ENCODE data around the gene STIM1.

The STIM1 gene

DNA sequence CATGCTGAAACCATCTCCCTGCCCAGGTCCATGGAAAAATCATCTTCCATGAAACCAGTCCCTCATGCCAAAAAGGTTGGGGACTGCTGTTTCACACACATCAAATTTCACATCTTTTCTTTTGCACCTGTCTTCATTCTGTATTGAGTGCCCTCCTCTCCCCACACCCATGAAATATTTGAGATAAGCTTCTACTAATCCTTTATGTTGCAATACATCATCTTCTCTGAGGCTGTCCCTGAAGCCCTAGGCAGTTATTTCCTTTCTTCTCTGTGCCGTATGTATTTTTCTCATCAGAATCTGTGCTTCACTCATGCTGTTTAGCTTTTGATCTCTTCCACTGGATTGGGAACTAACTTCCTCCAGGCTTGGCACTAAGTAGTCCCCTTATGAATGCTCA lies 199.2 kb downstream of the STIM1 start:
- TF ChIP-seq CTCF (conservative IDR thresholded peaks at IDR 0.05; ENCODE audit: low read depth), result no peak
- POLR2A ChIA-PET (ENCODE audit: low non-redundant PET), result no interaction called here
- DNase-seq (ENCODE audit: low spot score), result no peak
- CTCF ChIA-PET, result interaction anchor here (0.6 to 1.3 kb wide), 2 partner anchors 199 to 726 kb away, joined by 3 to 7 read pairs; partner anchors contain the start of gene STIM1
- no peak overlapping the region for H3K27ac ChIP-seq

DNA sequence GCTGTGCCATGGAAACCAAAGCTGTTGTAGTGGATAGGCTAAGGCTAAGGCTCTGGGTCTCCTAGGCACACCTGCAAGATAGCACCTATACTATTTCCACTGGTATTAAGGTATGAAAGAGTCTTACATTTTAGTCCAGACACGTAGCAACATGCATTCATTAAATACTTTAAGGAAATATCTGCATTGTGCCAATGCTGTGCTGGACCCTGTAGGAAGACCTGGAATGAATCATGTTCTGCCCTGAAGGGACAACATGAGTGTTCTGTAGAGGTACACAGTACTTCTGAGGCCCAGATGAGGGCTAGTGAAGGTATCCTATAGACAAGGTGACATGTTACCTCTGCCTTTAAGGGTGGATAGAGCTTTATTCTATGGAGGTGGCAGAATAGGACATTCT lies 204.0 kb downstream of the STIM1 start:
- H3K27ac ChIP-seq, result no peak overlapping the region
- ChIA-PET POLR2A (ENCODE audit: low non-redundant PET) (no interaction called here), CTCF (interaction anchor here (1.0 kb wide), 1 partner anchor 205 kb away, joined by 4 read pairs; the partner anchor contains the start of gene STIM1)
- DNase-seq (ENCODE audit: low spot score), result peak; percentile 56
- TF ChIP-seq CTCF (conservative IDR thresholded peaks at IDR 0.05; ENCODE audit: low read depth), result no peak

DNA sequence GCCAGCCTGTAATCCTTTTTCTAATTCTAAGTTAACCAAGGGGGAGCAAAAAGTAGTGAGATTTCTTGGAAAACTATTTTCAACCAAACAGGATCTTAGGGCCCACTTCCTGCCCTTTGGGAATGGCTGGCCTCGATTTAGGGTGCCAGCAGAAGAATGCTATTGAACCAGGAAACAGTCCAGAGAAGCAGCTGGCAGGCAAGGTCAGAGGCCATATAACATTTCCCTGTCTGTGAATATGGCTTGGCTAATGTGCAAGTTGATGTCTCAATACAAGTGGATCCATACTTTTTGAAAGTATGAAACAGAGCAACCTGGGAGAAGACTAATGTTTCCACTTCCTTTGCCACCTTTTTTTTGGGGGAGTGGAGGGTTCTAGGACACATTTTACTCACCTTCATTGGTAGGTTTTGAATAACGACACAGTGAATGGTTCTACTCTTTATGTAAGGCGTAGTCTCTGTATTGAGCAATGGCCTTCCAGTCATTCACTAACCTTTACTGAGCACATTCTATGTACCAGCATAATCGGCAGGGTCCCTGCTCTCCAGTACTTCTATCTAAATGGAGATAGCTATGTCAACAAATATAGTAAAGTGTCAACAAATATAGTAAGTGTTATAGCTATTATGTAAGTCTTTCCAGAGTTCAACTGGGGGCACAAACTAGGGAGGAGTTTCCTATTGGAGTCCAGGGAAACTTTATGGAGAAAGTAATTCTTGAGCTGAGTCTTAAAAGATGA lies 204.9 kb downstream of the STIM1 start:
- H3K27ac ChIP-seq, result no peak overlapping the region
- no peak for TF ChIP-seq CTCF (conservative IDR thresholded peaks at IDR 0.05; ENCODE audit: low read depth)
- POLR2A ChIA-PET (ENCODE audit: low non-redundant PET), result no interaction called here
- CTCF ChIA-PET, result interaction anchor here (1.0 kb wide), 2 partner anchors 13 to 205 kb away, joined by 3 to 4 read pairs; partner anchors contain the start of gene STIM1
- DNase-seq (ENCODE audit: low spot score), result no peak

DNA sequence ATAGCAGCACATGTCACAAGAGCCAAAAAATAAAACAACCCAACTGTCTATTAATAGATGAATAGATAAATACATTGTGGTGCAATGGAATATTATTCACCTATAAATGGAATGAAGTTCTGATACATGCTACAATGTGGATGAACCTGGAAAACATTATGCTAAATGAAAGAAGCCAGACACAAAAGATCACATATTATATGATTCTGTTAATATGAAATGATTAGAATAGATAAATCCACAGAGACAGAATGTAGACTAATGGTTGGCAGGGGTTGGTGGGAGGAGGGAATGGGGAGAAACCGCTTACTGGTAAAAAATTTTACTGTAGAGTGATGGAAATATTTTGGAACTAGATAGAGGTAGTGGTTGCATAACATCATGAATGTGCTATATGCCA lies 206.2 kb downstream of the STIM1 start:
- H3K27ac ChIP-seq, result no peak overlapping the region
- ChIA-PET CTCF (interaction anchor here (0.6 kb wide), 1 partner anchor 207 kb away, joined by 3 read pairs; no protein-coding TSS in a partner anchor), POLR2A (ENCODE audit: low non-redundant PET) (no interaction called here)
- DNase-seq (ENCODE audit: low spot score), result no peak
- no peak for TF ChIP-seq CTCF (conservative IDR thresholded peaks at IDR 0.05; ENCODE audit: low read depth)

GRCh38 chr11:4063348-4063747 lies 207.9 kb downstream of the STIM1 start:
- H3K27ac ChIP-seq, result no peak overlapping the region
- no peak for DNase-seq (ENCODE audit: low spot score)
- CTCF ChIA-PET, result interaction anchor here (0.6 to 2.0 kb wide), 3 partner anchors 10 to 327 kb away, joined by 3 to 13 read pairs (median 3); partner anchors contain the start of gene STIM1
- POLR2A ChIA-PET (ENCODE audit: low non-redundant PET), result no interaction called here
- TF ChIP-seq CTCF (conservative IDR thresholded peaks at IDR 0.05; ENCODE audit: low read depth), result no peak

- TF ChIP-seq CTCF (conservative IDR thresholded peaks at IDR 0.05; ENCODE audit: low read depth), result no peak
- CTCF ChIA-PET, result interaction anchor here (1.3 to 2.0 kb wide), 2 partner anchors 9 to 209 kb away, joined by 3 to 13 read pairs; partner anchors contain the start of gene STIM1
- no peak overlapping the region for H3K27ac ChIP-seq
- POLR2A ChIA-PET (ENCODE audit: low non-redundant PET), result no interaction called here
- DNase-seq (ENCODE audit: low spot score), result no peak
These were observed 209.0 kb downstream of the STIM1 start for GRCh38 chr11:4064278-4064955.
